Measurements from ENCODE around the gene MTHFD1L. TPM values are rescaled to one million over a fixed set of nuclear protein-coding genes. Genes with fewer than 3 reads are reported as not detected.

The MTHFD1L gene
- polyA plus RNA-seq, 3 donors, result 0.25 to 1.3 (median 0.39) TPM

GRCh38 chr6:151069641-151070040 lies 204.1 kb downstream of the MTHFD1L start:
- DNase-seq, result no peak
- Mint-ChIP-seq H3K4me3 (no peak overlapping the region), H3K36me3 (no peaks in the 10 kb centered on the region), H3K9me3 (peaks cover 0 to 3% (median 0%) of the 10 kb centered on the region in 7 donors), H3K27me3 (ENCODE audit: low read depth in 3 of 3) (no peaks in the 10 kb centered on the region), H3K27ac (no peak overlapping the region), H3K4me1 (no peaks in the 10 kb centered on the region)
- no peak overlapping the region for H3K9ac ChIP-seq (ENCODE audit: insufficient read depth, low read length, poor library complexity, severe bottlenecking)
- WGBS (ENCODE audit: insufficient coverage), result 97% methylated on average over 8 of the region's 8 CpGs
- H3K27ac ChIP-seq (ENCODE audit: low read depth in 1 of 2, low read length in 2 of 2), result no peak overlapping the region
- H3K9me3 ChIP-seq (replicated peaks in 1 of 2; ENCODE audit: control insufficient read depth in 1 of 2, insufficient read depth in 1 of 2, low read length in 2 of 2), result no peaks in the 10 kb centered on the region
- H3K4me3 ChIP-seq (replicated peaks in 1 of 3; ENCODE audit: low read depth in 2 of 3, low read length in 3 of 3), result no peak overlapping the region
- no peak overlapping the region for H2AFZ ChIP-seq (ENCODE audit: insufficient read depth, low read depth, low read length, poor library complexity, severe bottlenecking)
- intact Hi-C loops (cut with micrococcal nuclease), result loop anchor here in 1 of 2 donors (10.0 kb wide), 1 partner anchor 55 kb away; no protein-coding TSS in a partner anchor
- TF ChIP-seq CTCF (IDR thresholded peaks at IDR 0.05), result no peak
- H3K79me2 ChIP-seq (ENCODE audit: insufficient read depth, low read length), result no peaks in the 10 kb centered on the region
- H3K27me3 ChIP-seq (ENCODE audit: control insufficient read depth in 2 of 2, insufficient read depth in 2 of 2, low read length in 2 of 2), result no peaks in the 10 kb centered on the region
- no peak overlapping the region for H3K4me2 ChIP-seq (replicated peaks; ENCODE audit: extremely low read depth, low read length, poor library complexity, severe bottlenecking)
- H3K36me3 ChIP-seq (replicated peaks in 1 of 2; ENCODE audit: control insufficient read depth in 1 of 2, insufficient read depth in 2 of 2, low read length in 2 of 2), result no peaks in the 10 kb centered on the region
- no peaks in the 10 kb centered on the region for H3K4me1 ChIP-seq (ENCODE audit: control insufficient read depth in 1 of 2, insufficient read depth in 2 of 2, low read length in 2 of 2)
- no peaks in the 10 kb centered on the region for H4K20me1 ChIP-seq (ENCODE audit: insufficient read depth, low read length)

- no peaks in the 10 kb centered on the region for H3K27me3 ChIP-seq (ENCODE audit: control insufficient read depth in 2 of 2, insufficient read depth in 2 of 2, low read length in 2 of 2)
- H3K4me2 ChIP-seq (replicated peaks; ENCODE audit: extremely low read depth, low read length, poor library complexity, severe bottlenecking), result no peak overlapping the region
- TF ChIP-seq CTCF (IDR thresholded peaks at IDR 0.05), result no peak
- H3K9me3 ChIP-seq (replicated peaks in 1 of 2; ENCODE audit: control insufficient read depth in 1 of 2, insufficient read depth in 1 of 2, low read length in 2 of 2), result no peaks in the 10 kb centered on the region
- H3K36me3 ChIP-seq (replicated peaks in 1 of 2; ENCODE audit: control insufficient read depth in 1 of 2, insufficient read depth in 2 of 2, low read length in 2 of 2), result no peaks in the 10 kb centered on the region
- no peak overlapping the region for H3K27ac ChIP-seq (ENCODE audit: low read depth in 1 of 2, low read length in 2 of 2)
- Mint-ChIP-seq H3K4me1 (no peaks in the 10 kb centered on the region), H3K36me3 (no peaks in the 10 kb centered on the region), H3K27ac (no peak overlapping the region), H3K4me3 (no peak overlapping the region), H3K27me3 (ENCODE audit: low read depth in 3 of 3) (no peaks in the 10 kb centered on the region), H3K9me3 (peaks cover 0 to 4% (median 3%) of the 10 kb centered on the region in 7 donors)
- no peaks in the 10 kb centered on the region for H3K79me2 ChIP-seq (ENCODE audit: insufficient read depth, low read length)
- WGBS (ENCODE audit: insufficient coverage), result no CpG with 5 or more reads among the region's 3 CpGs
- H3K4me1 ChIP-seq (ENCODE audit: control insufficient read depth in 1 of 2, insufficient read depth in 2 of 2, low read length in 2 of 2), result no peaks in the 10 kb centered on the region
- no peak for DNase-seq
- H3K9ac ChIP-seq (ENCODE audit: insufficient read depth, low read length, poor library complexity, severe bottlenecking), result no peak overlapping the region
- intact Hi-C loops (cut with micrococcal nuclease), result no loop called here
- H4K20me1 ChIP-seq (ENCODE audit: insufficient read depth, low read length), result no peaks in the 10 kb centered on the region
- no peak overlapping the region for H3K4me3 ChIP-seq (replicated peaks in 1 of 3; ENCODE audit: low read depth in 2 of 3, low read length in 3 of 3)
- H2AFZ ChIP-seq (ENCODE audit: insufficient read depth, low read depth, low read length, poor library complexity, severe bottlenecking), result no peak overlapping the region
These were observed 205.1 kb downstream of the MTHFD1L start for GRCh38 chr6:151070631-151071051.

Data from CD14-positive monocyte (primary cell).